ENCODE results near the gene CEND1.
"Not testable (repeated sequence)": the region's sequence is repeated elsewhere in the genome, so short reads cannot be mapped to it uniquely, and the experiment has no call there.

CEND1 gene

DNA sequence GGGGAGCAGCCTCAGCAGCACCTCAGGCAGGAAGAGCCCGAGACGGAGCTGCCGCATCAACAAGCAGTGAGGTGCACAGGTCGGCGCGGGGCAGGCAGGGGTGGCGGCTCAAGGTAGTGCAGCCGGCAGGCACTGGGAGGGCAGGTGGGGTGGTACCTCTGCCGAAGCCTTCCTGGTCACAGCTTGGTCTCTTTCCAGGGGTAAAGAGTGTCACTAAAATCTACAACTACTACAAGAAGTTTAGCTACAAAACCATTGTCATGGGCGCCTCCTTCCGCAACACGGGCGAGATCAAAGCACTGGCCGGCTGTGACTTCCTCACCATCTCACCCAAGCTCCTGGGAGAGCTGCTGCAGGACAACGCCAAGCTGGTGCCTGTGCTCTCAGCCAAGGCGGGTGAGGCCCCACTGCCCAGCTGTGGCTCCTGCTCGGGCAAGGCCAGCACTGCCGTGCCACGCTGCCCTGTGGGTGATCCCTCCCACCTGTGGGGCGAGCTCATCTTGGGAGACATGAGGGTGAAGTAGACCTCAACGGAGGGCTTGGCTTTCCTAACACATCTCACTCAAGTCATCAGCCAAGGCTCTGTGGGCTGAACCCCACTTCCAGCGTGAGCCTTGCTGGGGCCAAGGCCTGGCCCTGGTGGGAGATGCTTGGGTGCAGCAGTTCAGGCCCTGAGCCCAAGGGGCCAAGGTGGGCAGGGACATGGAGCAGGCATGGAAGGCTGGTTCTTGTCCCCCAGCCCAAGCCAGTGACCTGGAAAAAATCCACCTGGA lies 26.2 kb downstream of the CEND1 start:
- DNase-seq (ENCODE audit: low read depth): no peak

DNA sequence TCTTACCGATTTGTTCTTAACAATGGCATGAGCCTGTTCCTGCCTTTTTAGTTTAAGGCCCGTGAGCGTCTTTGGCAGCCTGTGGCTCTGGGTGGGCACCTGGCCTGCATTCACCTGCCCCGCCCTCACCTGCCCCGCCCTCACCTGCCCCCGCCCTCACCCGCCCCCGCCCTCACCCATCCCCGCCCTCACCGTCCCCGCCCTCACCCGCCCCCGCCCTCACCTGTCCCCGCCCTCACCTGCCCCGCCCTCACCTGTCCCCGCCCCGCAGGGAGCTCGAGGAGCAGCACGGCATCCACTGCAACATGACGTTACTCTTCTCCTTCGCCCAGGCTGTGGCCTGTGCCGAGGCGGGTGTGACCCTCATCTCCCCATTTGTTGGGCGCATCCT lies 26.8 kb downstream of the CEND1 start:
- no peak for DNase-seq (ENCODE audit: low read depth)

DNA sequence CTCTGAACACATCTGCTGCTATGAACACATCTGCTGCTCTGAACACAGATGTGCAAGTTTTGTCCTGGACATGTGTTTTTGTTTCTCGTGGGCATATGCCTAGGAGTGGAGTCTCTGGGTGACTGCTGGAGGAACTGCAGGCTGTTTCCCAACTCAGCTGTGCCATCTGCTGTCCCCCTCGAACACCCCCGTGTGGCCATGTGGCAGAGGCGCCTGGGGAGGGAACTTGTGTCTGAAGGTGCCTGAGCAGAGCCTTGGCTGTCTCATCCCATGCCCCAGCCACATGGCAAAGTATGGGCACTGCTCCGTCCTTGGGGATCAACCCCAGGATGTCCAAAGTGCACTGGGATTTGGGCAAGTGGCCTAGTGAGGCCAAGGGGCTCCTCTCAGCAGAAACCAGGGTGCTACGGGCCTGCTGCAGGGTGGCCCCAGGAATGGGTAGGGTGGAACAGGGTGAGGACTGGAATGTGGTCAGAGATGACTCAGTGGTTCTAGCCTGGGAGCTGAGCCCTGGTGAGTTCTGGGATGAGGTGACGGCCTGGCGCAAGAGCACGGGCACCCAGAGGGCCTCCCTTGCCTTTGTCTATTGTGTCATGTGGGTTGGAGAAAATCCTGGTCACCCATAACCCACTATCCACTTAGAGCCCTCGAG lies 27.3 kb downstream of the CEND1 start:
- DNase-seq (ENCODE audit: low read depth): peak; percentile 39

DNA sequence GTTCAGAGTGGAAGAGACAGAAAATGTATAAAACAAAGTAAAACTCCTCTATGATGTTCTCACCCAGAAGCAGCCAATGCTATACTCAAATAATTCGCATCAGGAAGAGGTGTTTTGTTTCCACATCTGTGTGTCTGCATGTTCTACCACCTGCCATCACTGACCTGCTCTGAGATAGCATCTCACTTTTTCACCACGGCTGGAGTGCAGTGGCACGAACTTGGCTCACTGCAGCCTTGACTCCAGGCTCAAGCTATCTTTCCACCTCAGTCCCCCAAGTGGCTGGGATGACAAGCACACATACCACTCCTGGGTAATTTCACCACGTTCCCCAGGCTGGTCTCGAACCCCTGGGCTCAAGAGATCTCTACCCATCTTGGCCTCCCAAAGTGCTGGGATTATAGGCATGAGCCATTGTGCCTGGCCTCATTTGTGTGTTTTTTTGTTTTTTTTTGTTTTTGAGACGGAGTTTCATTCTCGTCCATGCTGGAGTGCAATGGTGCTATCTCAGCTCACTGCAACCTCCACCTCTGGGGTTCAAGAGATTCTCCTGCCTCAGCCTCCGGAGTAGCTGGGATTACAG lies 28.3 kb downstream of the CEND1 start:
- DNase-seq (ENCODE audit: low read depth): no peak

DNA sequence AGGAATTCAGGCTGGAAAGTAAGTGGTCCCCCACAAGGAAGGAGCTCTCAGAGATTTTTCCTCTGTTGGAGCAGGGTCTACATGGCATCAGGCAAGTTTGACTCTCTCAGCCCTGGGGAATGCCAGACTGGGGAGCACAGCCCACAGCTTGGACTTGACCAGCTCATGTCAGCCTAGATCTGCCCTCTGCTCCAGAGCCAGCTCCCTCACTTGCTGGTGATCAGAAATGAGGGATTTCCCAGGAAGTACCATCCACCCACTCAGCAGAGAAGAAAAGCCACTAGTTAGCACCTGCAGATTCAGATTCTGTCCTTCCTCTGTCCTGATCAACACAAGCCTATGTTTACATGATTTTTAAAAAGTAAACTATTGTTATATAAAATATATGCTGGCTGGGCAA lies 29.7 kb downstream of the CEND1 start:
- no peak for DNase-seq (ENCODE audit: low read depth)

DNA sequence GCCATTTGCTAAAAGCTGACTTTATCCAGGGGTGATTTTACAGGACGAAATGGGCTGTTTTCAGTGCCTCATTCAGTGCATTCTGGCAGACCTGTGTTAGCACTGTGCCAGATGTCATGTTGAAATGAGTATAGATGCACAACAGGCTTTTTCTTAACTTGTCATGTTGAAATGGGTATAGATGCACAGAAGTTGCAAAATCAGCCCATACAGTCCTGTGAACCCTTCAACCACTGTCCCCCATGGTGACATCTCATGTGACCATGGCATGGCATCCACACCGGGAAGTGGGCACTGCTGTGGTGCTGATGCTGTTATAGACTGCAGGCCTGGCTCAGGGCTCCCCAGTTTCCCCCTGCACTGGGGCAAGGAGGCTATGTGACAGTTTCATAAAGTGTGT lies 40.2 kb downstream of the CEND1 start:
- DNase-seq (ENCODE audit: low read depth): no peak

DNA sequence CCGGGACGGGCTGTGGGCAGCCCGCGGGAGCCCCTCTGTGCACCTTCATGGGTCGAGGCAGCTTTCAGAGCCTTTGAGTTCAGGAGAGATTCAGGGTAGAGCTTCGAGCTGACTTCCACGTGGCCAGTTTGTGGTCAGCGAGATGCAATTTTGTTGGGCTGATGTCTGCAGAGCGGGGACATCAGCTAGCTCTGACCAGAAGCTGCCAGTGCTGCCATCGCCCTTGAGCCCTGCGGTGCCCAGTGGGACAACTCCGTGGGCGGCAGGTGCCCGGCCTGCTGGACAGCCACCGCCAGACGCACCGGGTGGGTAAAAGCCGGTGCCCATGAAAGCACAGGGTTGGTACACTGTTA lies 41.9 kb downstream of the CEND1 start:
- DNase-seq (ENCODE audit: low read depth): no peak

DNA sequence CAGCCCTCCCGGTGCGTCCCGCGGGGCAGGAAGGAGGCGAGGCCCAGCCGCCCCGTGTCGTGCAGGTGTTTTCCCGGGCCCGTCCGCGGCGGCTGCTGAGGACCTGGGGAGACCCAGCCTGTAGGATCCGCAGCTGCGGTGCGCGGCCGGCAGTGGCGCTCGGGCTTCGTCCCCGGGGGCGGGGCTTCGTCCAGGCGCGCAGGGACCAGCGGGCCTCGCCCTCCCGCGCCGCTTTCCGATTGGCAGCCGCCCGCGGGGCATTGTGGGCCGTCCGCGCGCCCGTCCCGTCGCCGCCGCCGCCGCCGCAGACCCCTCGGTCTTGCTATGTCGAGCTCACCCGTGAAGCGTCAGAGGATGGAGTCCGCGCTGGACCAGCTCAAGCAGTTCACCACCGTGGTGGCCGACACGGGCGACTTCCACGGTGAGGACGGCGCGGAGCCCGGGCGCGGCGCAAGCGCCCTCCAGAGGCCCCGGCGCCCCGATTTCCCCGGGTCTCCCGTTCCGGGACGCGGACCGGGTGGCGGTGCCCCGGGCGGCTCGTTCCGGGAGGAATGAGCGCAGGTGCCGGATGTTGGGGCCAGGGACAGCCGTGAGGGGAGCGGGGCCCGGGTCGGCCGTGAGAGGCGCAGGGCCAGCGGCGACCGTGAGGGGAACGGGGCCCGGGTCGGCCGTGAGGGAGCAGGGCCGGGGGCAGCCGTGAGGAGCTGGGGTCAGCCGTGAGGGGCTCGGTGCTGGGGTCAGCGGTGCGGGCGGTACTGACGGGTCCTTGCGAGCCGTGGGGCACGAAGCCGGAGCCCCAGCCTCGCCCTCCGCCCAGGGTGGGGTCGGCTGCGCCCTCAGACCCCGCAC lies 42.5 kb downstream of the CEND1 start, which contains the start of gene TALDO1:
TSS of gene TALDO1 (plus strand) at position 307 of the 849 bp plus-strand sequence. CDS start at position 325, 18 bp downstream.
- DNase-seq (ENCODE audit: low read depth): peak; percentile 57

DNA sequence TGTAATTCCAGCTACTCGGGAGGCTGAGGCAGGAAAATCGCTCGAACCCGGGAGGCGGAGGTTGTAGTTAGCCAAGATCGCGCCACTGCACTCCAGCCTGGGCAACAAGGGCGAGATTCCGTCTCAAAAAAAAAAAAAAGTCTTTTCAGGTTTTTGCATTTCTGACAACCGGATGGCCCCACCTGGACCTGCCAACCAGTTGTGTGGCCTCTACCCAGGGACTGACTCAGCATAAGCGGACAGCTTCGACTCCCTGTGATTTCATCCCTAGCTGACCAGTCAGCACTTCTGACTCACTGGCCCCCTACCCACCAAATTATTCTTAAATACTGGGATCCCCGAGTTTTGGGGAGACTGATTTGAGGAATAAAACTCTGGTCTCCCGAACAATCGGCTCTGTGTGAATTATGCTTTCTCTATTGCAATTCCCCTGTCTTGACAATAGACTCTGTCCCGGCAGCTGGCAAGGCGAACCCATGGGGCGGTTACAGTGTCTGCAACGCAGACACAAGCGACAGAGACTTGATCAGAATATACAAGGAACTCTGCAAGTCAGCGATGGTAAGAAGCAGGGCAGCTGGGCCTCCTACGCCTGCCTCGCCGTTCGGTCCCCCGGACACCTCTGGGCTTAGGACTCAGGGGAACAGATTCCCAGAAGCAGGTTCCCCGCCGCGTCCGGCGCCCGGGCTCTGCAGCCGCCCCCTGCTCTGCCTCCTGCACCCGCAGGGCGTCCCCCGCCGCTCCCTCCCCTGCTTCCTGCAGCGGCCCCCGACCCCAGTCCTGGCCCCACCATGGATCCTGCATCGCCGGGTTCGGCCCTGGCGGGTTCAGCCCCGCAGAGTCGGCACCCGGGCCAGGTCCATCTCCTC lies 43.4 kb downstream of the CEND1 start:
- no peak for DNase-seq (ENCODE audit: low read depth)

DNA sequence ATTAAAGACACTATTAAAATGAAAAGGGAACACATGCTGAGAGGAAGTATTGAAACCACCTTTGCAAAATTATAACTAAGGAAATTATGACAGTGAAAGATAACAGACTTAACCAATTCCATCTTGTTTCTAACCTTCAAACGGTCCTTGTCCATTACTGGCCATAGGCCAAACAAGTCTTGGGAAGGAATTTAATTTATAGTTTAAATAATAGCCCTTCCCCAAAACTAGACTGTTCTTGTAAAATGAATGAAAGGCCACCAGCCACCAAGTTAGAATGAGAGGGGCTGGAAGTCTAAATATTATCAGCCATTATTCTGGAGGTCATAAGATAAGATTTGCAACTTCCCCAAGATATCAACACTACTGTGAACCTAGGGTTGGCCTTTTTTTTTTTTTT lies 44.5 kb downstream of the CEND1 start:
- DNase-seq (ENCODE audit: low read depth): no peak

DNA sequence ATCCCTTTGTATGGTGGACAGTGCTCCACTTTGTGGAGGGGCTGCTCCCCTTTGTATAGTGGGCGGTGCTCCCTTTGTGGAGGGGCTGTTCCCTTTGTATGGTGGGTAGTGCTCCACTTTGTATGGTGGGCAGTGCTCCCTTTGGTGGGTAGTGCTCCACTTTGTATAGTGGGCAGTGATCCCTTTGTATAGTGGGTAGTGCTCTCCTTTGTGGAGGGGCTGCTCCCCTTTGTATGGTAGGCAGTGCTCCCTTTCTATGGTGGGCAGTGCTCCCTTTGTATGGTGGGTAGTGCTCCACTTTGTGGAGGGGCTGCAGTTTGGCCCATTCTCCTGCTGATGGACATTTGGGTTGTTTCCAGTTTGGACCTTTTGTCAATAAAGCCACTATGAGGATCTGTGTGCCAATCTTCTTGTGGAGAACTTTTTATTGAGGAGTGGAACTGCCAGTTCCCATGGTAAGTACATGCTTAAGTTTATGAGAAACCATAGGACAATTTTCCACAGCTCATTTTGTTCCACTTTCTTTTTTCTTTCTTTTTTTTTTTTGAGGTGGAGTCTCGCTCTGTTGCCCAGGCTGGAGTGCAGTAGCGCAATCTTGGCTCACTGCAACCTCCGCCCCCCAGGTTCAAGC lies 47.2 kb downstream of the CEND1 start:
- DNase-seq (ENCODE audit: low read depth): no peak

DNA sequence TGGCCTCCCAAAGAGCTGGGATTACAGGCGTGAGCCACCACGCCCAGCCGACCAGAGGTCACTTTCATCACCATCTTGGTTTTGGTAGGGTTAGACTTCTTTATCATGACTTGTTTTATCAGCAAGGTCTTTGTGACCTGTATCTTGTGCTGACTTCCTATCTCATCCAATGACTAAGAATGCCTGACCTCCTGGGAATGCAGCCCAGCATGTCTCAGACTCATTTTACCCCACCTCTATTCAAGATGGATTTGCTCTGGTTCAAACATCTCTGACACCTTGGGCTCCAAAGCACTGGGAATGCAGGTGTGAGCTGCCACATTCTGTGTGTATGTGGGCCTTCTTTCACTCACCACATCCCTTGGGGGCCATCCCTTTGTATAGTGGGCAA lies 47.7 kb downstream of the CEND1 start:
- DNase-seq (ENCODE audit: low read depth): no peak

DNA sequence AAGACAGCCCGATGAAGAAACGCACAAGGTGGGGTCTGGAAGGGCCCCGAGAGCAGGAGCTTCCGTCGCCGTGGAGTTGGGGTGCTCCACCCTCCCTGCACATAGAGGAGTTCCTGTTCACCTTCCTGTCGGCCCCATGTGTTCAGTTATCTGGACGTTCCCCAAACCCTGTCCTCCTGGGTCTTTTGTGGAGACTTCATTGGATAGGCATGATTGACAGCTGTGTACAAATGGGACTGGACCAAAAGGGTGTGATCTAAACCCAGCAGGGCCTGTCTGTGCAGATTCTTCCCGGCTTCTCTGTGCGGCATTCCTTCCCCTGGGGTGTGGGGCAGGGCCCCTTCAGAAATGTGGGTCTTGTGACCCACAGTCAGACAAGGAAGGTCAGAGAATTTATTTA lies 52.0 kb downstream of the CEND1 start:
- not testable (repeated sequence) for DNase-seq (ENCODE audit: low read depth)

DNA sequence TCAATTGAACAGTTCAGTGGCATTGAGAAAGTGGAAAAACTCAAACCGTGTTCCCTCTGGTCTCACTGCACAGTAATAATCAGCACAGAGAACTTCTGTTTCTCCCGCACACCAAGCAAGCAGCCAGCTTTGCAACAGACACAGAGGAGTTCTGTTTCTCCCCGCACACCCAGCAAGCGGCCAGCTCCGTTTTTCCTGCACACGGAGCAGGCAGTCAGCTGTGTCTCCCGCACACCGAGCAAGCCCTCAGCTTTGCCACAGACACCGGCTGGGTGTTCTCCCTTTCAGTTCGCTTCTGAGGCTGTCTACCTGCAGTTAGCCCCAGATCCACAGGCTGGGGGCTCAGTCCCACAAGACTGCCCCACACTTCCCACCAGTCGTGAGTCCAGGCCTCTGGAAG lies 52.5 kb downstream of the CEND1 start:
- DNase-seq (ENCODE audit: low read depth): no peak
